GM06990 (cell line): ENCODE results near the gene EPAS1.

Source experiments
- DNase-seq: peaks from one replicate; pipeline ENCODE4 v3.0.0-alpha.2; 2011; ENCODE audit not compliant: insufficient read length; ENCODE audit errors: extremely low read depth
- H3K27me3 ChIP-seq: replicated peaks from 2 replicates; pipeline ENCODE4 v1.6.0; 2011; ENCODE audit warnings: low read length; ENCODE audit not compliant: control insufficient read depth, insufficient read depth
- H3K36me3 ChIP-seq: 2 replicates; pipeline ENCODE4 v1.5.1; 2011; ENCODE audit warnings: low read length; ENCODE audit not compliant: control insufficient read depth, insufficient read depth
- H3K4me3 ChIP-seq: replicated peaks from 2 replicates; pipeline ENCODE4 v1.5.1; 2011; ENCODE audit warnings: low read depth, mild to moderate bottlenecking, control low read depth, low read length
- TF ChIP-seq, protein P1 (sequence below): IDR thresholded peaks from 2 replicates; pipeline ENCODE4 v1.5.1; 2011; ENCODE audit warnings: low read length, control low read depth, mild to moderate bottlenecking, inconsistent platforms; ENCODE audit not compliant: insufficient read depth, poor library complexity, severe bottlenecking

Gene EPAS1

DNA sequence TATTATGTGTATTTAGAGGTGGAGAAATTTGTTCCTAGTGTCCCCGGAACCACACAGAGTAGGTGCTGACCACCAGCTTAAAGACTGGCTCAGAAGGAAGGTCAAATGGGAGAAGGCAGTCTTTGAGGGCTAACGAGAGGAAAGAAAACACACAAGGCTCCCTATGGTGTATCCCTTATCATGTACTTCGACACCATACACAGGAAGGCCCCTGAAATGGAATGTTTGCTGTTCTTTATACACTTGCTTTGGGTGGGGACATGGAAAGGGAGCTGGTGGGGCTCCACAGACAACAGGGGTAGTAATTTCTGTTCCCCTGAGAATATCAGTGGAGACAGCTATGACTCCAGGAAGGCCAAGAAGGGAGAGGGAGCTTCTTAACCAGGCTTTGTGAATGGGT is 6.0 kb downstream of the EPAS1 start:
- TF ChIP-seq, protein P1, sequence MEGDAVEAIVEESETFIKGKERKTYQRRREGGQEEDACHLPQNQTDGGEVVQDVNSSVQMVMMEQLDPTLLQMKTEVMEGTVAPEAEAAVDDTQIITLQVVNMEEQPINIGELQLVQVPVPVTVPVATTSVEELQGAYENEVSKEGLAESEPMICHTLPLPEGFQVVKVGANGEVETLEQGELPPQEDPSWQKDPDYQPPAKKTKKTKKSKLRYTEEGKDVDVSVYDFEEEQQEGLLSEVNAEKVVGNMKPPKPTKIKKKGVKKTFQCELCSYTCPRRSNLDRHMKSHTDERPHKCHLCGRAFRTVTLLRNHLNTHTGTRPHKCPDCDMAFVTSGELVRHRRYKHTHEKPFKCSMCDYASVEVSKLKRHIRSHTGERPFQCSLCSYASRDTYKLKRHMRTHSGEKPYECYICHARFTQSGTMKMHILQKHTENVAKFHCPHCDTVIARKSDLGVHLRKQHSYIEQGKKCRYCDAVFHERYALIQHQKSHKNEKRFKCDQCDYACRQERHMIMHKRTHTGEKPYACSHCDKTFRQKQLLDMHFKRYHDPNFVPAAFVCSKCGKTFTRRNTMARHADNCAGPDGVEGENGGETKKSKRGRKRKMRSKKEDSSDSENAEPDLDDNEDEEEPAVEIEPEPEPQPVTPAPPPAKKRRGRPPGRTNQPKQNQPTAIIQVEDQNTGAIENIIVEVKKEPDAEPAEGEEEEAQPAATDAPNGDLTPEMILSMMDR, result no peak
- no peaks in the 10 kb centered on the region for H3K36me3 ChIP-seq
- no peak overlapping the region for H3K4me3 ChIP-seq
- H3K27me3 ChIP-seq, result peaks cover 6% of the 10 kb centered on the region; the same call in 1 of the 2 replicates
- no peak for DNase-seq

DNA sequence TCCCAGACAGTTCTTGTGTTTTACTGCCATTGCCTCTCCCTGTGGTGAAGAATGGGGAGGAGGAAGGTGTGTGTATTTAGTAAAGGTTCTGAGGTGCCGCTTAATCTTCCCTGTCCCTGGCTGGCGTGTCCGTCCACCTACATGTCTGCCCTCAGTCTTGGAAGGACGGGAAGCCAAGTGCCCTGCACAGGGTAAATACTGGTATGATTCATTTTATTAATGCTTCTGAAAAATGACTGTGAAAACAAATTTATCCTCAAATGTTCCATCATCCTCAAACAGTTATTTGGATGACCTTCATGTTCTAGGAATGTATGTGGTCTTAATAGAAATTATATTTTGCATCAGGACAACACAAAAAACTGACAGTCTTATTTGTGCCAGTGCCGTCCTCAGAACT is 6.6 kb downstream of the EPAS1 start:
- TF ChIP-seq, protein P1, result no peak
- no peak overlapping the region for H3K4me3 ChIP-seq
- H3K36me3 ChIP-seq, result no peaks in the 10 kb centered on the region
- H3K27me3 ChIP-seq, result peaks cover 3% of the 10 kb centered on the region; the same call in 1 of the 2 replicates
- DNase-seq, result no peak

DNA sequence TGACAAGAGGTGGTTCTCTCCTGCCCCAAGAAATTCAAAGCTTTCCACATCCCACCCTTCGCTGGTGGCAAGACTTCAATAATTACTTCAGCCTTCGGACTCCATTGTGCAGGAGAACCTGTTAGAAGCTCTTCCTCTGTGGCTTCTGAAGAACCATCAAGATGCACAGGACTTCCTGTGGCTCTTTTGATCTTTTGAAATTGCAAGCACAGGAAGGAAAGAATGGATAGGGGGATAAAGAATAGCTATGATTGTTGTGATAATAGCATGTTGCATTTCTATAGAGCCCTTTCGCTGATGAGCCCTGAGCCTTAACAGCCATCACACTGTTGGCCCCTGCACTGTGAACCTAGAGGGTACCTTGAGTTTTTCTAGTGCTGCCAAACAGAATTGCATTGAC is 7.4 kb downstream of the EPAS1 start:
- Histone ChIP-seq H3K4me3 (no peak overlapping the region), H3K36me3 (no peaks in the 10 kb centered on the region), H3K27me3 (peaks cover 1% of the 10 kb centered on the region; the same call in 1 of the 2 replicates)
- TF ChIP-seq, protein P1, result no peak
- DNase-seq, result no peak

DNA sequence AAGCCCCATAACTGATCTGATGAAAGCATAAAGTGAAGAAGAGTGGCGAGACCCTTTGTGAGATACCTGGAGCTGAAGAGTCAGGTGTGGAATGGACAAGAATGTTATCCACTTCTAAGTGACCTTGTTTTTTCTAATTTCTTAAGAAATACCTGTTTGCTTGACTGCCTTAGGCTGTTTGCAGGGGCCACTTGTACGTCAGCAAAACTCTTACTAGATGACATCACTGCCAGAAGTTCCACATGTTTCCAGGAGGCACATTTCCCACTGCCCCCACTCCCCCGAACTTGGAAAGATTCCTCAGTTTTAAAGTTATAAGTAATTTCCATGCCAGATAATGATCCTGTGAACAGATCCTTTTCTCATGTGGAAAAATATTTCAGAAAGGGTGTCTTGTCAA is 8.0 kb downstream of the EPAS1 start:
- no peaks in the 10 kb centered on the region for H3K36me3 ChIP-seq
- DNase-seq, result no peak
- H3K27me3 ChIP-seq, result peaks cover 1% of the 10 kb centered on the region; the same call in 1 of the 2 replicates
- no peak overlapping the region for H3K4me3 ChIP-seq
- TF ChIP-seq, protein P1, result no peak

DNA sequence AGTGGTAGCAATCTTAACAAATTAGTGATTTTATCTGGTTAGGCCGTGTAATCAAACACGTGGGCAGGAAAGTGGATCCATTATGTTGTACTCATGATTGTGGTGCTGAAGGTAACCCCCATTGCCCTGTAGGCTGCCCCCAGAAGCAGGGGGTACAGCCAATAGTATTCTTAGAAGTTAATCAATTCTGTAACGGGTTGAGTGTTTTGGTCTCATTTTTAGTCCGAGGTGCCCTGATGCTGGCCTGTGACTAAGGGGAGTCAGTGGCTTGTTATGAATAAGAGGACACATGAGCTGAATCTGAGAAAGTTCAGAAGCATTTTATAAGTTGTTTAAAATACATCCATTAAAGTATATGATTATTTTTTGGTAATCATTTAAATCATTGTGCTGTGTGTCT is 8.6 kb downstream of the EPAS1 start:
- H3K27me3 ChIP-seq, result peaks cover 1% of the 10 kb centered on the region; the same call in 1 of the 2 replicates
- TF ChIP-seq, protein P1, result no peak
- H3K36me3 ChIP-seq, result no peaks in the 10 kb centered on the region
- DNase-seq, result no peak
- no peak overlapping the region for H3K4me3 ChIP-seq

DNA sequence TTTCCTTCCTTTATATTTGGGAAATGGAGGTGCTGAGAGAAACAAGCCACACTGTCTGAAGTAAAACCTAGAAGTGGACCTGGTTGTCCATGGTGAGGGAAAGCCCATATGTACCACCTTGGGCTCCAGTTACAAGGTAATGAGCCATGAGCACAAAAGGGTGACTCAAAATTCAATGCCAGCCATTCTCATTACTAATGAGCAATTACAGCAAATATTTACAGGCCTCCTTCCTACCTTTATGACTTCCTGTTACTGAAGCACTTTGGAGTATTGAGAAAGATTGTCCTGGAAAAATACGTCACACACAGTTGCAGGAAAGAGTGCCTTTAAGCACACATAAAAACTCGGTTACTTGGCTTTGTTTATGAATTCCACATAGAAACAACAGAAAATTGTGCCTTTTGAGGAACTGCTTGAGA is 9.1 kb downstream of the EPAS1 start:
- TF ChIP-seq, protein P1, result no peak
- Histone ChIP-seq H3K4me3 (no peak overlapping the region), H3K27me3 (peaks cover 1% of the 10 kb centered on the region; the same call in 1 of the 2 replicates), H3K36me3 (no peaks in the 10 kb centered on the region)
- DNase-seq, result no peak
